Measurements from ENCODE around the gene DRC1.

DNA sequence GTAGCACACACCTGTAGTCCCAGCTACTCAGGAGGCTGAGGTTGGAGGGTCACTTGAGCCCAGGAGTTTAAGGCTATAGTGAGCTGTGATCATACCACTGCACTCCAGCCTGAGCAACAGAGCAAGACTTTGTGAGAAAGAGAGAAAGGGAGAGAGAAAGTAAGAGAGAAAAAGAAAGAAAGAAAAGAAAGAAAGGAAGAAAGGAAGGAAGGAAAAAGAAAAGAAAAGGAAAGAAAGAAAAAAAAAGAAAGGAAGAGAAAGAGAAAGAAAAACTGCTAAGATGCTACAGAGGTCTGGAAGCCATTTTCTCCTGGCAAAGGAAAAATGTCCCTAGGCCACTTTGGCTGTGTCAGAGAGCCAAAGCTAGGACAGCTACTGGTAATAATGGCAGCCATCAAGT, 30.6 kb downstream of the DRC1 start:
- TF ChIP-seq, protein P1, sequence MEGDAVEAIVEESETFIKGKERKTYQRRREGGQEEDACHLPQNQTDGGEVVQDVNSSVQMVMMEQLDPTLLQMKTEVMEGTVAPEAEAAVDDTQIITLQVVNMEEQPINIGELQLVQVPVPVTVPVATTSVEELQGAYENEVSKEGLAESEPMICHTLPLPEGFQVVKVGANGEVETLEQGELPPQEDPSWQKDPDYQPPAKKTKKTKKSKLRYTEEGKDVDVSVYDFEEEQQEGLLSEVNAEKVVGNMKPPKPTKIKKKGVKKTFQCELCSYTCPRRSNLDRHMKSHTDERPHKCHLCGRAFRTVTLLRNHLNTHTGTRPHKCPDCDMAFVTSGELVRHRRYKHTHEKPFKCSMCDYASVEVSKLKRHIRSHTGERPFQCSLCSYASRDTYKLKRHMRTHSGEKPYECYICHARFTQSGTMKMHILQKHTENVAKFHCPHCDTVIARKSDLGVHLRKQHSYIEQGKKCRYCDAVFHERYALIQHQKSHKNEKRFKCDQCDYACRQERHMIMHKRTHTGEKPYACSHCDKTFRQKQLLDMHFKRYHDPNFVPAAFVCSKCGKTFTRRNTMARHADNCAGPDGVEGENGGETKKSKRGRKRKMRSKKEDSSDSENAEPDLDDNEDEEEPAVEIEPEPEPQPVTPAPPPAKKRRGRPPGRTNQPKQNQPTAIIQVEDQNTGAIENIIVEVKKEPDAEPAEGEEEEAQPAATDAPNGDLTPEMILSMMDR (conservative IDR thresholded peaks at IDR 0.05; ENCODE audit: low read length), result no peak
- TF ChIP-seq EZH2phosphoT487 (IDR thresholded peaks at IDR 0.05; ENCODE audit: borderline replicate concordance, low read depth, low read length), result no peak
